Hepatocyte (in vitro differentiated cells): Measurements from ENCODE around the gene PMPCA. TPM values are rescaled to one million over a fixed set of nuclear protein-coding genes. Genes with fewer than 3 reads are reported as not detected.

Experiments
- DNase-seq: peaks from one replicate; pipeline ENCODE4 v3.0.0-alpha.2; 2016; ENCODE audit warnings: low spot score
- H2AFZ ChIP-seq: fragments of 200-600 bp; sonication (generic); 2 replicates; pipeline ENCODE4 v1.6.0; 2016; ENCODE audit warnings: antibody characterized with exemption, mild to moderate bottlenecking
- H3K27ac ChIP-seq: fragments of 200-600 bp; sonication (generic); 2 replicates; pipeline ENCODE4 v1.5.1; 2016; ENCODE audit warnings: mild to moderate bottlenecking
- H3K27me3 ChIP-seq: fragments of 200-600 bp; sonication (generic); 2 replicates; pipeline ENCODE4 v1.6.1; 2016
- H3K36me3 ChIP-seq: fragments of 200-600 bp; sonication (generic); replicated peaks from 2 replicates; pipeline ENCODE4 v1.5.1; 2016; ENCODE audit warnings: low read depth; ENCODE audit not compliant: insufficient read depth
- H3K4me1 ChIP-seq: fragments of 200-600 bp; sonication (generic); 2 replicates; pipeline ENCODE4 v1.5.1; 2016; ENCODE audit warnings: mild to moderate bottlenecking, moderate library complexity; ENCODE audit not compliant: insufficient read depth
- H3K4me2 ChIP-seq: fragments of 200-600 bp; sonication (generic); 2 replicates; pipeline ENCODE4 v1.6.0; 2016
- H3K4me3 ChIP-seq: fragments of 200-600 bp; sonication (generic); 2 replicates; pipeline ENCODE4 v1.5.1; 2016; ENCODE audit warnings: mild to moderate bottlenecking
- H3K79me2 ChIP-seq: fragments of 200-600 bp; sonication (generic); 2 replicates; pipeline ENCODE4 v1.6.0; 2017; ENCODE audit warnings: mild to moderate bottlenecking
- H3K9me2 ChIP-seq: fragments of 200-600 bp; sonication (generic); replicated peaks from 2 replicates; pipeline ENCODE4 v1.6.0; 2017; ENCODE audit warnings: mild to moderate bottlenecking; ENCODE audit not compliant: insufficient read depth
- H3K9me3 ChIP-seq: fragments of 200-600 bp; sonication (generic); 2 replicates; pipeline ENCODE4 v1.5.1; 2016; ENCODE audit warnings: low read depth, mild to moderate bottlenecking
- H4K20me1 ChIP-seq: fragments of 200-600 bp; sonication (generic); 2 replicates; pipeline ENCODE4 v1.6.0; 2016; ENCODE audit warnings: mild to moderate bottlenecking; ENCODE audit not compliant: insufficient read depth, poor library complexity, severe bottlenecking
- CTCF ChIP-seq: fragments of 200-600 bp; sonication (generic); IDR thresholded peaks from 2 replicates; pipeline ENCODE4 v1.5.1; 2016; ENCODE audit warnings: antibody characterized with exemption, mild to moderate bottlenecking; ENCODE audit not compliant: poor library complexity
- EZH2 ChIP-seq: fragments of 200-600 bp; sonication (generic); IDR thresholded peaks from 2 replicates; pipeline ENCODE4 v1.6.1; 2016; ENCODE audit warnings: antibody characterized with exemption, mild to moderate bottlenecking, borderline replicate concordance
- EZH2phosphoT487 ChIP-seq: fragments of 200-600 bp; sonication (generic); IDR thresholded peaks from one replicate; pipeline ENCODE4 v1.6.1; 2018; ENCODE audit warnings: antibody characterized with exemption, mild to moderate bottlenecking, low read depth, moderate library complexity; ENCODE audit not compliant: unreplicated experiment, severe bottlenecking
- WGBS: methylation state at CpG from one replicate; pipeline ENCODE4 v1.1.6; 2016; ENCODE audit warnings: low lambda C conversion rate; ENCODE audit errors: missing lambda C conversion rate; 5-methylcytosine and 5-hydroxymethylcytosine counted together
- polyA plus RNA-seq: library from polyadenylated mRNA; unstranded; fragments of >200 nt; fragmentation: Nextera tagmentation; extraction: Ambion mirVana; gene quantifications from 2 replicates; pipeline ENCODE4 v1.2.1, GENCODE V29; 2016
- total RNA-seq: library from RNA; depleted of rRNA; stranded (reverse); fragments of >200 nt; gene quantifications from 2 replicates; pipeline ENCODE4 v1.2.3, GENCODE V29; 2014

Gene PMPCA
- total and polyA plus RNA-seq, 2 experiments from 2014 or later = 45.1 to 85.7 TPM

DNA sequence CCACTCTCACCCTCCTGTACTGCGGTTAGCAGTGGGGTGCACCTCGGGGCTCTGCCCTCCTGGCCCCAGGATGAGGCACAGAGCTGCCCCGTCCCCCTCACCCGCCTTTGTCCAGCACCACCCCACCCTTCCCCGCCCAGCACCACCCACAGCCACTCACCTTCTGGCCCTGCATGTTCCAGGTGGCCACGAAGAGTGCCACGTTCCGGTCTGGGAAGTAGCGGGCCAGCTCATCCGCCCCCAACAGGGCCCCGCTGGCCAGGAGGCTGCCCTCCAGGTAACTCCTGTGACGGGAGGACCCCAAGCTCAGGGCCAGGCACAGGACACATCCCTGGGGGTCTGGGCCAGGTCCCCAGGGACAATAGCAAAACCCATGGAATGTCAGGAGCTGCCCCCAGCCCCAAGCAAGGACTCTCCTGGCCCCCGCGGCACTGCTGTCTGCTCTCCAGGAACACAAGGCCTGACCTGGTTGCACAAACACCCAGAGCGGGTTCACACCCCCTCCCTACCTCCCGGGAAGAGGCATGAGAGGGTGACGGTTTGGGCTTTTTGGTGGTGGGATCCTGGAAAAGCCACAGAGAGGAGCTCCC, 24.2 kb downstream of the PMPCA start:
- Histone ChIP-seq H3K4me2 (no peak overlapping the region), H3K9me3 (no peaks in the 10 kb centered on the region), H3K27ac (no peak overlapping the region), H3K4me3 (no peak overlapping the region), H4K20me1 (peaks cover 24% of the 10 kb centered on the region), H3K27me3 (no peaks in the 10 kb centered on the region), H3K4me1 (peaks cover 13% of the 10 kb centered on the region), H3K79me2 (peaks cover 47% of the 10 kb centered on the region), H3K9me2 (no peaks in the 10 kb centered on the region), H3K36me3 (no peaks in the 10 kb centered on the region), H2AFZ (no peak overlapping the region)
- no peak for TF ChIP-seq EZH2
- TF ChIP-seq EZH2phosphoT487 = no peak
- TF ChIP-seq CTCF = no peak
- DNase-seq = no peak
- WGBS = 95% methylated on average over 12 of the region's 17 CpGs

DNA sequence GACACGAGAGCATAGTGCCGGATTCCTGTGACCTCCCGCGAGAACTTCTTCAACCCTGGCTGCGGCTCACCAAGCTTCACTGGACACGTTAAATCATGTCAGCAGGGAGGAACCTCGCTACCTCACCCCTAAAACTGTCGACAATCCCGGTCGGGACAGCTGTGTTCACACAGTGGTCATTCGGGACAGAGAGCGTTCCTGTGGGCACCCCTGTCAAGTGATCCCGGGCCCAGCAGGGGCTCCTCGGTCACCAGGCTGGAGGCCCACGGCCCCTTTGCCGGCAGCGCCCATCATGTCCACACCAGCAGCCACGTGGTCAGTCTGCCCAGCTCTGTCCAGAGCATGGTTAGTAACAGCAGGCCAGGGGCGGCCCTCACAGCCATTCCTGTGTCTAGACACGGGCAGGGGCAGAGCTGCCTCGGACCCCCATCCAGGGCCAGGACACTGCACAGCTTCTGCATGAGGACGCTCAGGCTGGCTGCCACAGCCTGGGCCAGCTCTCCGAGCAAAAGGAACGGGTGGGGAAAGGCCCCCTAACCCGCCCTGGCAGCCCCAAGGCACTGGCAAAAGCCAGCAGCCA, 25.7 kb downstream of the PMPCA start:
- peaks cover 32% of the 10 kb centered on the region for H4K20me1 ChIP-seq
- H3K79me2 ChIP-seq = peaks cover 47% of the 10 kb centered on the region
- 98% methylated on average over 25 of the region's 25 CpGs for WGBS

GRCh38 chr9:136437430-136437829, 27.0 kb downstream of the PMPCA start:
- TF ChIP-seq CTCF (no peak), EZH2phosphoT487 (no peak)
- Histone ChIP-seq H3K4me2 (peak overlapping the region; percentile 100), H3K4me3 (no peak overlapping the region)

More for the DNA sequence above, 25.7 kb downstream of the PMPCA start:
- TF ChIP-seq EZH2 (no peak), CTCF (no peak), EZH2phosphoT487 (no peak)
- no peaks in the 10 kb centered on the region for H3K9me3 ChIP-seq
- no peak overlapping the region for H3K27ac ChIP-seq
- no peak overlapping the region for H3K4me3 ChIP-seq
- H3K9me2 ChIP-seq = no peaks in the 10 kb centered on the region
- H3K4me2 ChIP-seq = no peak overlapping the region
- no peaks in the 10 kb centered on the region for H3K27me3 ChIP-seq
- no peak overlapping the region for H2AFZ ChIP-seq
- no peaks in the 10 kb centered on the region for H3K36me3 ChIP-seq
- peaks cover 13% of the 10 kb centered on the region for H3K4me1 ChIP-seq
- DNase-seq = no peak

More at GRCh38 chr9:136437430-136437829, 27.0 kb downstream of the PMPCA start:
- Histone ChIP-seq H4K20me1 (peaks cover 32% of the 10 kb centered on the region), H3K36me3 (no peaks in the 10 kb centered on the region), H2AFZ (no peak overlapping the region), H3K4me1 (peaks cover 13% of the 10 kb centered on the region), H3K9me3 (no peaks in the 10 kb centered on the region), H3K27ac (no peak overlapping the region), H3K27me3 (no peaks in the 10 kb centered on the region), H3K9me2 (no peaks in the 10 kb centered on the region), H3K79me2 (peaks cover 47% of the 10 kb centered on the region)
- no peak for DNase-seq
- WGBS = 76% methylated on average over 8 of the region's 8 CpGs
